ENCODE data around the gene FAM83F.
"Not testable (repeated sequence)": the region's sequence is repeated elsewhere in the genome, so short reads cannot be mapped to it uniquely, and the experiment has no call there.

Gene FAM83F

GRCh38 chr22:39994566-39995392 lies at the start of gene FAM83F:
Gene FAM83F, plus strand, starts transcription at chr22:39994954. Its CDS starts 89 bp downstream, at chr22:39995043.
- peak; percentile 50 for DNase-seq (ENCODE audit: low spot score)

- no peak for DNase-seq (ENCODE audit: low spot score)
Observed at GRCh38 chr22:39946126-39946502, 48.6 kb upstream of the FAM83F start.

- DNase-seq (ENCODE audit: low spot score): no peak
Observed at GRCh38 chr22:39946503-39947219, 48.1 kb upstream of the FAM83F start.

GRCh38 chr22:39947220-39948216 lies 47.2 kb upstream of the FAM83F start:
- no peak for DNase-seq (ENCODE audit: low spot score)

- DNase-seq (ENCODE audit: low spot score): no peak
Observed at GRCh38 chr22:39949964-39950737, 44.6 kb upstream of the FAM83F start.

GRCh38 chr22:39951603-39952293 lies 43.0 kb upstream of the FAM83F start:
- not testable (repeated sequence) for DNase-seq (ENCODE audit: low spot score)

GRCh38 chr22:39952347-39952746 lies 42.4 kb upstream of the FAM83F start:
- DNase-seq (ENCODE audit: low spot score): no peak

- DNase-seq (ENCODE audit: low spot score): no peak
Observed at GRCh38 chr22:39953101-39953500, 41.7 kb upstream of the FAM83F start.

GRCh38 chr22:39954584-39955055 lies 40.1 kb upstream of the FAM83F start:
- no peak for DNase-seq (ENCODE audit: low spot score)

- no peak for DNase-seq (ENCODE audit: low spot score)
Observed at GRCh38 chr22:39955675-39956074, 39.1 kb upstream of the FAM83F start.

GRCh38 chr22:39956932-39957664 lies 37.7 kb upstream of the FAM83F start:
- no peak for DNase-seq (ENCODE audit: low spot score)

- no peak for DNase-seq (ENCODE audit: low spot score)
Observed at GRCh38 chr22:39958009-39958711, 36.6 kb upstream of the FAM83F start.

GRCh38 chr22:39958949-39959639 lies 35.7 kb upstream of the FAM83F start:
- no peak for DNase-seq (ENCODE audit: low spot score)

GRCh38 chr22:39959640-39960447 lies 34.9 kb upstream of the FAM83F start, which contains the start of gene TMA7B:
Gene TMA7B, plus strand, starts transcription at chr22:39960397. Its CDS starts 3,978 bp downstream, at chr22:39964375.
- no peak for DNase-seq (ENCODE audit: low spot score)

GRCh38 chr22:39960791-39961746 lies 33.7 kb upstream of the FAM83F start:
- DNase-seq (ENCODE audit: low spot score): no peak

GRCh38 chr22:39962071-39962470 lies 32.7 kb upstream of the FAM83F start:
- no peak for DNase-seq (ENCODE audit: low spot score)
